Hematopoietic multipotent progenitor cell treated with erythropoietin and hydrocortisone succinate and interleukin-3 and kit ligand, for 6 days (in vitro differentiated cells): Measurements from ENCODE around the gene RAB3GAP2.
"Not testable (repeated sequence)": the region's sequence is repeated elsewhere in the genome, so short reads cannot be mapped to it uniquely, and the experiment has no call there.

Source experiments
- DNase-seq: peaks from one replicate; pipeline ENCODE4 v3.0.0-alpha.2; 2015

Gene RAB3GAP2

GRCh38 chr1:220233927-220234326, 38.3 kb downstream of the RAB3GAP2 start:
- DNase-seq = no peak

GRCh38 chr1:220229771-220230170, 42.5 kb downstream of the RAB3GAP2 start:
- DNase-seq = no peak

- peak; percentile 16 for DNase-seq
Measured at GRCh38 chr1:220227393-220227792, 44.9 kb downstream of the RAB3GAP2 start.

- no peak for DNase-seq
Measured at GRCh38 chr1:220226752-220227151, 45.5 kb downstream of the RAB3GAP2 start.

GRCh38 chr1:220225957-220226356, 46.3 kb downstream of the RAB3GAP2 start:
- DNase-seq = no peak

GRCh38 chr1:220224611-220225124, 47.6 kb downstream of the RAB3GAP2 start:
- DNase-seq = no peak

- DNase-seq = no peak
Measured at GRCh38 chr1:220224033-220224432, 48.2 kb downstream of the RAB3GAP2 start.

- no peak for DNase-seq
Measured at GRCh38 chr1:220222939-220223338, 49.3 kb downstream of the RAB3GAP2 start.

GRCh38 chr1:220221670-220222069, 50.6 kb downstream of the RAB3GAP2 start:
- no peak for DNase-seq

GRCh38 chr1:220221269-220221668, 51.0 kb downstream of the RAB3GAP2 start:
- no peak for DNase-seq

- DNase-seq = not testable (repeated sequence)
Measured at GRCh38 chr1:220220699-220221040, 51.6 kb downstream of the RAB3GAP2 start.

GRCh38 chr1:220219865-220220698, 52.2 kb downstream of the RAB3GAP2 start:
- no peak for DNase-seq

GRCh38 chr1:220219136-220219442, 53.2 kb downstream of the RAB3GAP2 start:
- no peak for DNase-seq

GRCh38 chr1:220218397-220219135, 53.7 kb downstream of the RAB3GAP2 start:
- DNase-seq = peak; percentile 79

GRCh38 chr1:220217383-220217988, 54.8 kb downstream of the RAB3GAP2 start:
- peak; percentile 57 for DNase-seq

GRCh38 chr1:220213382-220213983, 58.8 kb downstream of the RAB3GAP2 start:
- DNase-seq = no peak

- DNase-seq = no peak
Measured at GRCh38 chr1:220207411-220207810, 64.8 kb downstream of the RAB3GAP2 start.

GRCh38 chr1:220204758-220205157, 67.5 kb downstream of the RAB3GAP2 start:
- not testable (repeated sequence) for DNase-seq

GRCh38 chr1:220203816-220204215, 68.4 kb downstream of the RAB3GAP2 start:
- no peak for DNase-seq

- no peak for DNase-seq
Measured at GRCh38 chr1:220198186-220199005, 73.9 kb downstream of the RAB3GAP2 start.

- DNase-seq = no peak
Measured at GRCh38 chr1:220195701-220196100, 76.6 kb downstream of the RAB3GAP2 start.

GRCh38 chr1:220189750-220190347, 82.4 kb downstream of the RAB3GAP2 start:
- DNase-seq = peak; percentile 75
